DMS53 treated with DMSO at 0.1 percent for 48 hours (cell line): ENCODE measurements around the gene CLCN4.

Experiments
- DNase-seq: peaks from one replicate; lab custom pipeline; 2025; ENCODE audit not compliant: unreplicated experiment; lab: John Stamatoyannopoulos, UW

Gene CLCN4

GRCh38 chrX:10156199-10157031, at the start of gene CLCN4:
TSS of gene CLCN4 (plus strand) at chrX:10156975. CDS start at chrX:10185033, 28,058 bp downstream.
- DNase-seq = peak; percentile 4

GRCh38 chrX:10107483-10107882, 49.3 kb upstream of the CLCN4 start:
- DNase-seq = no peak

- no peak for DNase-seq
Measured at GRCh38 chrX:10108288-10108687, 48.5 kb upstream of the CLCN4 start.

GRCh38 chrX:10109695-10110094, 47.1 kb upstream of the CLCN4 start:
- DNase-seq = no peak

- DNase-seq = no peak
Measured at GRCh38 chrX:10110316-10110935, 46.3 kb upstream of the CLCN4 start.

GRCh38 chrX:10110984-10111363, 45.8 kb upstream of the CLCN4 start:
- no peak for DNase-seq

- DNase-seq = no peak
Measured at GRCh38 chrX:10111364-10112148, 45.2 kb upstream of the CLCN4 start.

- DNase-seq = no peak
Measured at GRCh38 chrX:10112510-10112909, 44.3 kb upstream of the CLCN4 start.

GRCh38 chrX:10115082-10115481, 41.7 kb upstream of the CLCN4 start:
- DNase-seq = no peak

- no peak for DNase-seq
Measured at GRCh38 chrX:10117301-10117700, 39.5 kb upstream of the CLCN4 start.

GRCh38 chrX:10117864-10118377, 38.9 kb upstream of the CLCN4 start:
- no peak for DNase-seq

GRCh38 chrX:10118530-10118929, 38.2 kb upstream of the CLCN4 start:
- DNase-seq = no peak

- DNase-seq = peak; percentile 12
Measured at GRCh38 chrX:10119399-10119990, 37.3 kb upstream of the CLCN4 start.

- no peak for DNase-seq
Measured at GRCh38 chrX:10120331-10120730, 36.4 kb upstream of the CLCN4 start.

GRCh38 chrX:10120828-10121227, 35.9 kb upstream of the CLCN4 start:
- DNase-seq = no peak

- no peak for DNase-seq
Measured at GRCh38 chrX:10121787-10122186, 35.0 kb upstream of the CLCN4 start.

- no peak for DNase-seq
Measured at GRCh38 chrX:10124506-10125247, 32.1 kb upstream of the CLCN4 start.

GRCh38 chrX:10125248-10125615, 31.5 kb upstream of the CLCN4 start:
- no peak for DNase-seq

GRCh38 chrX:10126044-10126443, 30.7 kb upstream of the CLCN4 start:
- DNase-seq = no peak

GRCh38 chrX:10126834-10127233, 29.9 kb upstream of the CLCN4 start:
- DNase-seq = no peak

- no peak for DNase-seq
Measured at GRCh38 chrX:10128386-10128785, 28.4 kb upstream of the CLCN4 start.
